Coronary artery (tissue), 2 donors: ENCODE measurements around the gene HHAT.

ENCODE experiments used
- DNase-seq: peaks from one replicate; pipeline ENCODE4 v3.0.0-alpha.2; 2017; ENCODE audit warnings: low spot score
- H3K27ac ChIP-seq, 2 donors: fragments of 200-600 bp; sonication (generic); one replicate each; pipeline ENCODE4 v1.5.1; 2016 to 2019
- H3K4me3 ChIP-seq: fragments of 200-600 bp; sonication (generic); 2 replicates; pipeline ENCODE4 v1.5.1; 2016; ENCODE audit warnings: mild to moderate bottlenecking, moderate library complexity
- TF ChIP-seq, protein P1 (sequence below): fragments of 200-600 bp; sonication (generic); IDR thresholded peaks from one replicate; pipeline ENCODE4 v1.5.1; 2019; ENCODE audit warnings: antibody characterized with exemption

Gene HHAT

DNA sequence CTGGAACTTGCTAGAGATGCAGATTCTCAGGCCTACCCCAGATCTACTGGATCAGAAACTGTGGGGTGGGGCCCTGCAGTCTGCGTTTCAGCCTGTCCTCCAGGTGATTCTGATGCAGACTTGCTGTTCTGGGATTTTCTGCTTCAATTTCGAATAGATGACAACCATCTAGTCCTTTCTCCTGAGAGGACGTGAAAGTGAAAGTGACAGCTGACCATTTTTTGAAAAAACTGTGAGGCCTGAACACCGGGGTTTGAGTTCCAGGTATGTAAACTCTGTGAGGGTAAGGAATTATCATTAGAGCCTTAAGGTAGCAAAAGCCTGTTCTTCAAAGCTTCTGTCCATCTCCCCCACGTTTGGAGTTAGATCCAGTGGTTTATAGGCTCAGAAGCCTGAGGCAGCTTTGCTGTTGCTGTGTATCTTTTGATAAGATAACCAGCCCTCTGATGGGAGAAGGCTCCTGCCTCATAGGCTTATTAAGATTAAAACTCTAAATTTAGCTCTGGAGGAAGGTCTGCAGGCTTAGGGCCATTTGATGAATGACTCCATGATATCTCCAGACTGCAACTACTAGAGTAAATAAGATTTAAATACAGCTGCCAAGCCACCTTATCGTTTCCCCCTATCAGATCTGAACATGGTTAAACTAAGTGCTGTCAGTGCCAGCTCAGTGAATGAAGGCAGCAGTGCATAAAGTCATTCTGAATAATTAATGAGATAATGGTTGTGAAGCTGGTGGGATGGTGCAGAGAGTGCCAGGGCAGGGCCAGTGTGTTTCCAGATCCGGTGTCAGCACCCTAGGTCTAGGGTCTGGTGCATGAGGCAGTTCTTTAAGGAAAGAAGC lies 335.2 kb downstream of the HHAT start:
- no peak for DNase-seq
- Histone ChIP-seq H3K27ac (no peak overlapping the region), H3K4me3 (no peak overlapping the region)
- TF ChIP-seq, protein P1, sequence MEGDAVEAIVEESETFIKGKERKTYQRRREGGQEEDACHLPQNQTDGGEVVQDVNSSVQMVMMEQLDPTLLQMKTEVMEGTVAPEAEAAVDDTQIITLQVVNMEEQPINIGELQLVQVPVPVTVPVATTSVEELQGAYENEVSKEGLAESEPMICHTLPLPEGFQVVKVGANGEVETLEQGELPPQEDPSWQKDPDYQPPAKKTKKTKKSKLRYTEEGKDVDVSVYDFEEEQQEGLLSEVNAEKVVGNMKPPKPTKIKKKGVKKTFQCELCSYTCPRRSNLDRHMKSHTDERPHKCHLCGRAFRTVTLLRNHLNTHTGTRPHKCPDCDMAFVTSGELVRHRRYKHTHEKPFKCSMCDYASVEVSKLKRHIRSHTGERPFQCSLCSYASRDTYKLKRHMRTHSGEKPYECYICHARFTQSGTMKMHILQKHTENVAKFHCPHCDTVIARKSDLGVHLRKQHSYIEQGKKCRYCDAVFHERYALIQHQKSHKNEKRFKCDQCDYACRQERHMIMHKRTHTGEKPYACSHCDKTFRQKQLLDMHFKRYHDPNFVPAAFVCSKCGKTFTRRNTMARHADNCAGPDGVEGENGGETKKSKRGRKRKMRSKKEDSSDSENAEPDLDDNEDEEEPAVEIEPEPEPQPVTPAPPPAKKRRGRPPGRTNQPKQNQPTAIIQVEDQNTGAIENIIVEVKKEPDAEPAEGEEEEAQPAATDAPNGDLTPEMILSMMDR: no peak

DNA sequence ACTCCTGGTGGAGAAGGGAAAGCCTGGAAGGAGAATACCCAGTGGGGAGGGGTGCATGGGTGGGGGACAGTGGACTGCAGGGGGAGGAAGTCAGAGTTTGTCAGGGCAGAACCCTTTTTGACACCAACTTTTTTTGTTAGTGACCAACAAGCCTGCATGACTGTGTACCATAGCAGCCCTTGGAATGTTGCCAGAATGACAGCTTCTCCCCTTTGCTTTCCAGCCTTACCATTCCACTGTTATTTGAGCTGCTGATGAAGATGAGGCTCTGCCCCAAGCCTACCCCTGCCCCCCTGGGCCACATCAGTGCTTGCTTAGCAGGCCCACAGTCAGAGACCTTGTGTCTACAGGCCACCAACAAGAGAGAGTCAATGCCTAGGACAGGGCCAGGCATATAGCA lies 341.2 kb downstream of the HHAT start:
- Histone ChIP-seq H3K4me3 (no peak overlapping the region), H3K27ac (no peak overlapping the region)
- TF ChIP-seq, protein P1: no peak
- peak; percentile 41 for DNase-seq

DNA sequence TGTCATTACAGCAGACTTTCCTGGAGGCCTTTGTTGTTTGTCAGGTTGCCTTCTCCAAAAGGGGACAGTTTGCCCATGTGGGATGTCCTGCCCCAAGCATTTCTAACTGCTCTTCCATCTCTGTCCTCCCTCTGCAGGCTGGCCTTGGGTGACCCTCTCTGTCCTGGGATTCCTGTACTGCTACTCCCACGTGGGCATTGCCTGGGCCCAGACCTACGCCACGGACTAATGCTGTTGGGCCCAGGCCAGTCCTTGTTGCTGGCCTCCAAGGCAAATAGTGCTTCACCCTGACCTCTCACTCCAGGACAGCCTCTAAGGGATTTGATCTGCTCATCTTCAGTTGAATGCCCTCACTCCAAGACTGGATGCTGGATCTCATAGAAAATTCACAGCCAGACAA lies 345.4 kb downstream of the HHAT start:
- peak; percentile 52 for DNase-seq
- Histone ChIP-seq H3K4me3 (no peak overlapping the region), H3K27ac (no peak overlapping the region)
- TF ChIP-seq, protein P1: no peak

GRCh38 chr1:210676539-210676938 lies 347.8 kb downstream of the HHAT start:
- no peak for DNase-seq
- Histone ChIP-seq H3K27ac (no peak overlapping the region), H3K4me3 (no peak overlapping the region)
- TF ChIP-seq, protein P1: no peak

DNA sequence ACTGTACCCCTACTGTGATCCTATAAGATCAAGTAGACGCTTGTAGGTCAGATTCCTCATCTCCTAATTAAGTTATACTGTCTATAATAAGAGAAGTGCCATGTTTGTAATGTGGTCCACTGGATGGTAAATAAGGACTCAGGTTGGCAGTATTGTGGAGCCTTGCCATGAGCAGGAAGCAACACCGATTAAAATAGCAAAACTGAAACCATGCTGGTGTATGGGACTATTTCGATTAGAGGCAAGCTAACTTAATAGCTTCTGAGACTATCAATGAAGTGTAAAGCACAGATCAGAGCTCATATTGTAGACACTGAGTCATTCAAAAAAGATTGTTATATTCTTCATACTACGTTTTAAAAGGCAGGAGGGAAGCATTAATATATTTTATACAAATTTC lies 348.8 kb downstream of the HHAT start:
- Histone ChIP-seq H3K4me3 (no peak overlapping the region), H3K27ac (no peak overlapping the region)
- no peak for DNase-seq
- TF ChIP-seq, protein P1: no peak

GRCh38 chr1:210678306-210678705 lies 349.6 kb downstream of the HHAT start:
- H3K27ac ChIP-seq: no peak overlapping the region
- DNase-seq: no peak
- H3K4me3 ChIP-seq: no peak overlapping the region
- TF ChIP-seq, protein P1: no peak

DNA sequence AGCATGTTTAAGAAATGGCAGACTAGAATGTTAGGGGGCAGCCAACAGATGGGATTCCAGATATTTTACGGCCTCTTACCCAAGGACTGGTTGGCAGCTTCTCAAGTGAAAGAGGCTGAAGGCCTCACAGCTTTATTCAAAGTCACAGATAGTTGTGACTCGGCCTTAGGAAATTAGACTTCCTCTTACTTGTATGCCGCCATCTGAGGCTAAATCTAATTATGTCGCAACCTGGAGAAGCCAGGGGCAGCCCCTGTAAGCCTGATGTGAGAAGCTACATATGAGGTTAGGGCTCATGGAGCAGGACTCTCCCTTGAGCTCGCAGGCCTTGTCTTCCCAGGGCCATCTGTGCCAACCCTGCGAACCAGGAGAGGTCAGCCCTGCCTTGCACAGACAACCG lies 352.5 kb downstream of the HHAT start:
- DNase-seq: no peak
- TF ChIP-seq, protein P1: no peak
- H3K4me3 ChIP-seq: no peak overlapping the region
- no peak overlapping the region for H3K27ac ChIP-seq
